Heart left ventricle (tissue), 13 donors: ENCODE measurements around the gene GPC2.

Experiments used
- CTCF ChIP-seq, 12 donors: fragments of 200-600 bp; sonication (generic) in 4 of 12; IDR thresholded peaks; one replicate each; pipeline versions ENCODE4 v1.5.0 to v1.8.0; 2018 to 2022; ENCODE audit warnings: antibody characterized with exemption in 12 of 12, mild to moderate bottlenecking in 5 of 12
- POLR2A ChIP-seq, 2 donors: fragments of 450-650 bp; IDR thresholded peaks; one replicate each; pipeline ENCODE4 v1.6.1; 2017; ENCODE audit warnings: antibody characterized with exemption in 2 of 2, mild to moderate bottlenecking in 2 of 2, moderate library complexity in 2 of 2
- donor health status: ischemic (EF 13 %, LVEDD 7.1; RV severe dilation, severe dysfunction).
- donor health status: DM: no; HTN: yes; CAD: no.
- donor health status: DM: no; HTN: no; CAD: no.
- donor health status: ischemic (EF 25% LVEDD 6.9; RV normal size, moderate dysfunction).
- donor health status: ischemic (EF 25% LVEDD 5.7; RV mildly dilated, moderate dysfunction).
- donor health status: ischemic (EF 35%, LVEDD 5.7; RV mildly dilated, moderate dysfunction).
- donor health status: nonischemic (EF 11% LVEDD 7.7; RV severe dilation, severe dysfunction).
- donor health status: DM: yes; HTN: yes; CAD: no.
- donor health status: PGD.
- donor health status: ischemic (EF 29% LVEDD 5.4; RV normal size, mild dysfunction).
- donor health status: nonischemic (EF 23%, LVEDD 6.1; RV moderate dilation, normal function).

GRCh38 chr7:100137851-100138760 is 39.1 kb downstream of the GPC2 start:
- TF ChIP-seq CTCF (IDR thresholded peaks at IDR 0.05) (no peak), POLR2A (IDR thresholded peaks at IDR 0.05) (no peak)
